GM21825 (cell line): ENCODE results near the gene CCDC87.
"Not testable (repeated sequence)": the region's sequence is repeated elsewhere in the genome, so short reads cannot be mapped to it uniquely, and the experiment has no call there.

Experiments used
- ATAC-seq: cut with Tn5 transposase; IDR thresholded peaks from one replicate; pipeline ENCODE4 v1.9.1; 2021; ENCODE audit warnings: mild to moderate bottlenecking, moderate library complexity; ENCODE audit not compliant: unreplicated experiment

Gene CCDC87

GRCh38 chr11:66585447-66585846 is 7.4 kb downstream of the CCDC87 start:
- ATAC-seq, result not testable (repeated sequence)

GRCh38 chr11:66582565-66583147 is 10.2 kb downstream of the CCDC87 start:
- ATAC-seq, result not testable (repeated sequence)

GRCh38 chr11:66581261-66581660 is 11.6 kb downstream of the CCDC87 start:
- no peak for ATAC-seq

- ATAC-seq, result no peak
Measured at GRCh38 chr11:66580803-66581202, 12.1 kb downstream of the CCDC87 start.

GRCh38 chr11:66579017-66579606 is 13.8 kb downstream of the CCDC87 start:
- no peak for ATAC-seq

- no peak for ATAC-seq
Measured at GRCh38 chr11:66570850-66571180, 22.0 kb downstream of the CCDC87 start.

GRCh38 chr11:66570079-66570849 is 22.6 kb downstream of the CCDC87 start:
- ATAC-seq, result no peak

- no peak for ATAC-seq
Measured at GRCh38 chr11:66569076-66569475, 23.8 kb downstream of the CCDC87 start.

- ATAC-seq, result peak; percentile 44
Measured at GRCh38 chr11:66568124-66568916, 24.5 kb downstream of the CCDC87 start, which contains the start of gene CTSF. TSS of gene CTSF (minus strand) at chr11:66568606. CDS start at chr11:66568486, 120 bp downstream.

- ATAC-seq, result no peak
Measured at GRCh38 chr11:66567787-66568123, 25.1 kb downstream of the CCDC87 start.

GRCh38 chr11:66566221-66566620 is 26.6 kb downstream of the CCDC87 start:
- no peak for ATAC-seq

- ATAC-seq, result no peak
Measured at GRCh38 chr11:66564984-66565383, 27.9 kb downstream of the CCDC87 start.

- ATAC-seq, result no peak
Measured at GRCh38 chr11:66564538-66564937, 28.3 kb downstream of the CCDC87 start.

- ATAC-seq, result no peak
Measured at GRCh38 chr11:66563832-66564231, 29.0 kb downstream of the CCDC87 start.

GRCh38 chr11:66562907-66563583 is 29.8 kb downstream of the CCDC87 start:
- no peak for ATAC-seq

GRCh38 chr11:66562275-66562674 is 30.6 kb downstream of the CCDC87 start:
- no peak for ATAC-seq

- no peak for ATAC-seq
Measured at GRCh38 chr11:66561975-66562248, 31.0 kb downstream of the CCDC87 start.

GRCh38 chr11:66561178-66561974 is 31.5 kb downstream of the CCDC87 start:
- ATAC-seq, result no peak

GRCh38 chr11:66559866-66560676 is 32.8 kb downstream of the CCDC87 start:
- no peak for ATAC-seq
